ENCODE results near the gene MZT2A.
"Not testable (repeated sequence)": the region's sequence is repeated elsewhere in the genome, so short reads cannot be mapped to it uniquely, and the experiment has no call there.

MZT2A gene, protein sequence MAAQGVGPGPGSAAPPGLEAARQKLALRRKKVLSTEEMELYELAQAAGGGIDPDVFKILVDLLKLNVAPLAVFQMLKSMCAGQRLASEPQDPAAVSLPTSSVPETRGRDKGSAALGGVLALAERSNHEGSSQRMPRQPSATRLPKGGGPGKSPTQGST

DNA sequence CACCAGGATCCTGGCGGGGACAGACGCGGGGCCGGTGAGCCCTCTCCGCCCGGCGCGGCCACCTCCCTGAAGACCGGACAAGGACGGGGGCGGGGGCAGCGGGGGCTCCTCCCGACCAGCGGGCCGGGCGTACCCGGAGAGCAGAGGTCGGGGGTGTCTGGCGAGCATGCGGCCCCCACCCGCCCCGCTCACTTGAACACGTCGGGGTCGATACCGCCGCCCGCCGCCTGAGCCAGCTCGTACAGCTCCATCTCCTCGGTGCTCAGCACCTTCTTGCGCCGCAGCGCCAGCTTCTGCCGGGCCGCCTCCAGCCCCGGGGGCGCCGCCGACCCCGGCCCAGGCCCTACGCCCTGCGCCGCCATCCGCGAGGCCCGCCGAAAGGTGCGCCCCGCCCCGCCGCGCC is at the start of gene MZT2A:
Gene MZT2A, minus strand, starts transcription at position 383 of the 403 bp plus-strand sequence. Its CDS starts 21 bp downstream, at position 362.
- H3K4me3 ChIP-seq (ENCODE audit: low read depth, low read length) = peak within 1 kb of the TSS; percentile 89
- not testable (repeated sequence) for DNase-seq (ENCODE audit: low read depth)

- not testable (repeated sequence) for DNase-seq (ENCODE audit: low read depth); H3K4me3 ChIP-seq (ENCODE audit: low read depth, low read length)
Observed at GRCh38 chr2:131538856-131539255, 46.7 kb upstream of the MZT2A start.

DNA sequence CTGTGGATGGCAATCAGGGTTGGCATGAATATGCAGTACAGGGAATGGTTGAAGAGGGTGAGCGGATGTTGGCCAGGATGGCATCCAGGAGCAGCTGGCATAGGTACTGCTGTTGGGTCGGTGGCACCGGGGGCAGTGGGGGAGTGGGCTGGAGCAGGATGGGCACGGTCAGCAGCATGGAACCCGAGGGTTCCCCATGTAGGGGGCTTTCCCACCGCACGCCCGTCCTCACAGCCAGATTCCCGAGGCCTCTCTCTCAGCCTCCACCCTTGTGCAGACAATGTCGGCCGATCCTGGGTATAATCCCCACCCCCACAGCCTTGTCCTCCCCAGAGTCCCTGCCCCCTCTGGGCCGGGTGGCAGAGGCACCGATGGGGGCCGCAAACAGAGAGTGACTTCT is 44.6 kb upstream of the MZT2A start:
- not testable (repeated sequence) for H3K4me3 ChIP-seq (ENCODE audit: low read depth, low read length)

DNA sequence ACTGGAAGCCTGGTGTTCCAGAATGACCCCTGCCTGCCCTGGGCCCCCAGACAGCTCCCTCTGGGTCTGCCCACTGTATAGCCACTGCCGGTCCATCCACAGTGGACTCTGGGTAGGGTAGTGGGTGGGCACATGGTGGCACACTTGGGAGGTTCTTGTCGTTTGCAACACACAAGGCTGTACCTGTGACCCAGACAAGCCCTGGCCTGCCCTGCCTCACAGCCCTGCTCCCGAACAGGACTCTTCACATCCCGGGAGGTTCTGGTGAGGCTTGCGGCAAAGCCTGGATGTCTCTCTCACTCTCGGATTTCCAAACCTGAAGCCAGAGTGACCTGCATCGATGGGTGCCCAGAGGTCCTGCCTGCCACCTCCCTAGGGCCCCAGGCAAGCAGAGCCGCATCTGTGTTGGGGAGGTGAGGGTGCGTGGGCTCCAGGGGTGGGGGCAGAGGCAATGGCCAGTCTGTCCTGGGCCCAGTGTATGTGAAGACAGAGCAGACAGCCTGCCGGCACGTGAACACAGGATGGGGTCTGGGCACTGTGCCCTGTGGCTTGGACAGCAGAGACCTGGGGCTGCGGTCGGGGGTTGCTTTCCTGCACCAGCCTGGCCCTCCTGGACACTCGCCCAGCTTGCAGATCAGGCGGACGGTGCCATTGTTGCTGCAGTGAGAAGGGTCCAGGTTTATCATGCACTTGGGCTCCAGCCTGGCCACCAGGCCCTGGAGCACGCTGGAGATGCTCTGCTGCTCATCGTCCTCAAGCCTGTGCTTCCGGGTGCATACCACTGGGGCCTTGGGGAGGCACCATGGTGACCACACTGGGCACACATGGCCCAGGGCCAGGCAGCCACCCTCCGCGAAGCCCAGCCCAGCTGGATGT is 44.0 kb upstream of the MZT2A start:
- not testable (repeated sequence) for DNase-seq (ENCODE audit: low read depth); H3K4me3 ChIP-seq (ENCODE audit: low read depth, low read length)

More for the DNA sequence above, 44.6 kb upstream of the MZT2A start:
- not testable (repeated sequence) for DNase-seq (ENCODE audit: low read depth)

- DNase-seq (ENCODE audit: low read depth) = no peak
- TF ChIP-seq MYC (IDR thresholded peaks at IDR 0.05; ENCODE audit: low read depth, low read length) (no peak), POLR2A (IDR thresholded peaks at IDR 0.05; ENCODE audit: extremely low read depth, insufficient read length) (no peak), CTCF (IDR thresholded peaks at IDR 0.05; ENCODE audit: low read depth, low read length) (no peak)
- TF ChIP-seq, protein P1, sequence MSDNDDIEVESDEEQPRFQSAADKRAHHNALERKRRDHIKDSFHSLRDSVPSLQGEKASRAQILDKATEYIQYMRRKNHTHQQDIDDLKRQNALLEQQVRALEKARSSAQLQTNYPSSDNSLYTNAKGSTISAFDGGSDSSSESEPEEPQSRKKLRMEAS (IDR thresholded peaks at IDR 0.05; ENCODE audit: low read depth, low read length) = no peak
- no peak overlapping the region for H3K4me3 ChIP-seq (ENCODE audit: low read depth, low read length)
Observed at GRCh38 chr2:131535526-131535925, 43.3 kb upstream of the MZT2A start.

- not testable (repeated sequence) for H3K4me3 ChIP-seq (ENCODE audit: low read depth, low read length); DNase-seq (ENCODE audit: low read depth)
Observed at GRCh38 chr2:131534965-131535364, 42.8 kb upstream of the MZT2A start.

DNA sequence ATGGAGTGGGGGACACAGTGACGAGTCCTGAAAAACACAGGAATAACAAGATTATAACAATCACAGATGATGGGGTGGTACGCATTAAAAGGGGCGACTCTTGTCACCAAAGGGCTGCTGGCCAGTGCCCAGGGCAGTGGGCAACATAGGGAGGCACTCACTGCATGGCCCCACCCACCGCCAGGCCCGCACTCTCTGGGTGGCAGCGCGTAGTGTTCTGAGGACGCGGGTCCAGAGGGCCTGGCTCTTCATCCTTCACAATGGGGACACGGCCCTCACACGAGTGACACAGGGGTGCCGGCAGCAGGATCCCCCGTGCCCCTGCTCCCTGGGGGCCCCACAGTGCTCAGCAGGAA is 42.1 kb upstream of the MZT2A start:
- DNase-seq (ENCODE audit: low read depth) = not testable (repeated sequence)

DNA sequence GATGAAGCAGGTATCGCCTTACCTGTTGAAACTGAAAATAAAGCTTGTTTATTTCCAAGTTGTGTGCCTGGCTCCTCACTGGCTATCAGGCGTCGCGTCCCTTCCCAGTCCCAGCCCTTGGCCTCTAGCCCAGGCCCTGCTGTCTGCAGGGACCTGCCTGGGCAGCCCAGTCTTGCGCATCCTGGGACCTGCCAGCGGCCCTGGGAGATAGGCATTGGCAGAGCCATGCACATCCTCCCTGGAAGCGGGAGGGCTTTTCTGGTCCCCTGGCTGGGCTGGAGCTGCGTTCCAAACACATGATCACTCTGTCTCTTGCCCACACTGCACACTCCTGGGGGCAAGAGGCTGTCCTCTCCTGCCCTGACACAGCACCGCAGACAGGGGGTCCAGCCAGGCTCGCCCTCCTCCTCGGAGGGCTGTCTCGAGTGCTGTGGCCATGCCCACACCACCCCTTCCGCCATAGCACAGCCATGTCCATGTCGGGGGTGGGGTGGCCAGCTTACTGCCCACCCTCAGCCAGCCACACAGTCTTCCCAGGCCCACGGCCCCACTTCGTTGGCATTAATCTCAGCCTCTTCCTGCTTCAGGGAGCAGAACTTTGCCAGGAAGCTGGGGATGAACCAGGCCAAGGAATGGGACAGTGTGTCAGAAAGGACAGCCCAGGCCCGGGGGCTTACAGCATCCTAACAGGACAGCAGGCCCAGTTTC is 41.6 kb upstream of the MZT2A start:
- DNase-seq (ENCODE audit: low read depth); H3K4me3 ChIP-seq (ENCODE audit: low read depth, low read length): not testable (repeated sequence)

More for the DNA sequence above, 42.1 kb upstream of the MZT2A start:
- H3K4me3 ChIP-seq (ENCODE audit: low read depth, low read length) = not testable (repeated sequence)

DNA sequence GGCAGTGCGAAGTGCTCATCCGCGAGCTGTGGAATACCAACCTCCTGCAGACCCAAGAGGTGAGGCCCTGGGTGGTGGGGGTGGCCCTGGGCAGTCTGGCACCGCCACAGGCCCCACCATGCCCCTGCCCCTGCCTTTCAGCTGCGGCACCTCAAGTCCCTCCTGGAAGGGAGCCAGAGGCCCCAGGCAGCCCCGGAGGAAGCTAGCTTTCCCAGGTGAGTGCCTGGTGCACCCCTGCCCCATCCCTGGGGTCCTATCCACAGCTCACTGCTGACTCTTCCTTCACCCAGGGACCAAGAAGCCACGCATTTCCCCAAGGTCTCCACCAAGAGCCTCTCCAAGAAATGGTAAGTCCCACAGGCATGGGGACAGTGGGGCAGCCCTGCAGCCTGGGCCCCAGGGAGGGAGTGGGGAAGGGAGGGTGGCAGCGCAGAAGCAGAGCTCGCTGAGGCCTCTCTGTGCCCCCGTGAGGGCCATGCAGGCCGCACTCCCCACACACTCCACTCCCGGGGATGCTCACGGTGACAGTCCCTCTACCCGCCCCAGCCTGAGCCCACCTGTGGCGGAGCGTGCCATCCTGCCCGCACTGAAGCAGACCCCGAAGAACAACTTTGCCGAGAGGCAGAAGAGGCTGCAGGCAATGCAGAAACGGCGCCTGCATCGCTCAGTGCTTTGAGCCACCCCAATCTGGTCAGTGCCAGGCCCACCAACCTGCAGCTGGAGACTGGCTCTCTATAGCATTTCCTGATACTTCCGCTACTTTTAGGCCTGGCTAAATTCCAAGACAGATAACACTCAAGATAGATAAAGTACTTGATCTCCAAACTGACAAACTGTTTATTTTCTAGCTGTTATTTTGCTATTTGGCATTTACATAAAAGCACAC is 40.8 kb upstream of the MZT2A start:
- H3K4me3 ChIP-seq (ENCODE audit: low read depth, low read length); DNase-seq (ENCODE audit: low read depth): not testable (repeated sequence)

DNA sequence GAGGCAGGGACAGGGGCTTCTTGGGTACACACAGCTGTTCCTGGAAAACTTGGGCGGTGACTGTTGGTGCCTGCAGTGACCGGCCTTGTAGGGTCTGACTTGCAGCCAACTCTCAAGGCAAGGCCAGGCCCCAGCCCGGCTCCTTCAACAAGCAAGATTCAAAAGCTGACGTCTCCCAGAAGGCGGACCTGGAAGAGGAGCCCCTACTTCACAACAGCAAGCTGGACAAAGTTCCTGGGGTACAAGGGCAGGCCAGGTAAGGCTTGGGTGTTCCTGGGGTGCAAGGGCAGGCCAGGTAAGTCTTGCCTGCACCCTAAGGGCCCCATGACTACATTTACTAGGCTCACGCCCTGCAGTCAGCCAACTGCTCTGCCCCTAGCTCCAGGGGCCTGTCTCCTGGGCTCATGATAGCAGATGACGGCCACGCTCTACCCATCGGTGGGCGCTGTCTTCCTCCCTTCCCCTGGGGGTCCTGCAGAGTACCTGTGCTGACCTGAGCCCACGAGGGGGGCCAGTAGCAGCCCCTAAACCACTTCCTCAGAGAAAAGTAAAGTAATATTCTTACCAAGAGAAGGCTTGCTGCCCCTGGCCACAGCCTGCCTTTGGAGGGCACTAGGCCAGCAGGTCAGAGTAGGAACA is 39.5 kb upstream of the MZT2A start:
- H3K4me3 ChIP-seq (ENCODE audit: low read depth, low read length); DNase-seq (ENCODE audit: low read depth): not testable (repeated sequence)

All from NB4 (cell line).